Measurements from ENCODE around the gene FAM193B.
"Not testable (repeated sequence)": the region's sequence is repeated elsewhere in the genome, so short reads cannot be mapped to it uniquely, and the experiment has no call there.

FAM193B gene

DNA sequence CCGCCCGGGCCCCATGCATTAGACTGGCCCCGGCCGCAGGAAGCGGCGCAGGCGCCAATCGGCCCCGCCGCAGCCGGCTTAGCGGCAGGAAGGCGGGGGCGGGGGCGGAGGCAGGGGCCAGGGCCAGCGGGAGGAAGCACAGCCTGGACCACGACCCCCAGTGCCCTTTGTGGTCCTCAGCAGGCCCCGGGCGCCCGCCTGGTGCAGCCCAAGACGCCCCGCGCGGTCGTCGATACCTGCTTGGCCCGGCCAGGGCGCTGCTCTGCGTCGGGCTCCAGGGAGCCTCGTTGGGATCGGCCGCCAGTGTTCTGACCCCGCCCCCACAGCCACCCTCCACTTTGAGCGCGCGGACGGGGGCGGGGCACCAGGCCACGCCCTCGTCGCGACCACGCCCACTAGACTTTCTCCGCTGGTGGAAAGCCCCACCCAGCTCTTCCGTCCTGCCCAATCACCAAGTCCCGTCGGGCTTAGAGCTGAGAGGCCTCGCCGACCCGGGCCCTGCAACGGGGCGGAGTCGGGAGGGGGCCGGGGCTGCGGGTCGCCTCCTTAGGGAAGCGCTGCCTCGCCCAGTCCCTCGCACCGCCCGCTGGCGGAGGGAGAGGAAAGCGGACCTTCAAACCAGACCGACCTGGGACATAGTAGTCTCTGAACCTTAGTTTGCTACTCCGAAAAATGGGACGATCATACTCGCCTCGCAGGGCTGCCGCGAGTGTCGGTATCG, 56.9 kb downstream of the FAM193B start, which contains the start of gene PDLIM7:
TSS of gene PDLIM7 (minus strand) at position 313 of the 721 bp plus-strand sequence. CDS start 1,092 bp downstream, outside the sequence.
- DNase-seq = peak; percentile 96

- no peak for DNase-seq
Observed at GRCh38 chr5:177496727-177497291, 57.6 kb downstream of the FAM193B start.

- DNase-seq = no peak
Observed at GRCh38 chr5:177496070-177496726, 58.2 kb downstream of the FAM193B start.

DNA sequence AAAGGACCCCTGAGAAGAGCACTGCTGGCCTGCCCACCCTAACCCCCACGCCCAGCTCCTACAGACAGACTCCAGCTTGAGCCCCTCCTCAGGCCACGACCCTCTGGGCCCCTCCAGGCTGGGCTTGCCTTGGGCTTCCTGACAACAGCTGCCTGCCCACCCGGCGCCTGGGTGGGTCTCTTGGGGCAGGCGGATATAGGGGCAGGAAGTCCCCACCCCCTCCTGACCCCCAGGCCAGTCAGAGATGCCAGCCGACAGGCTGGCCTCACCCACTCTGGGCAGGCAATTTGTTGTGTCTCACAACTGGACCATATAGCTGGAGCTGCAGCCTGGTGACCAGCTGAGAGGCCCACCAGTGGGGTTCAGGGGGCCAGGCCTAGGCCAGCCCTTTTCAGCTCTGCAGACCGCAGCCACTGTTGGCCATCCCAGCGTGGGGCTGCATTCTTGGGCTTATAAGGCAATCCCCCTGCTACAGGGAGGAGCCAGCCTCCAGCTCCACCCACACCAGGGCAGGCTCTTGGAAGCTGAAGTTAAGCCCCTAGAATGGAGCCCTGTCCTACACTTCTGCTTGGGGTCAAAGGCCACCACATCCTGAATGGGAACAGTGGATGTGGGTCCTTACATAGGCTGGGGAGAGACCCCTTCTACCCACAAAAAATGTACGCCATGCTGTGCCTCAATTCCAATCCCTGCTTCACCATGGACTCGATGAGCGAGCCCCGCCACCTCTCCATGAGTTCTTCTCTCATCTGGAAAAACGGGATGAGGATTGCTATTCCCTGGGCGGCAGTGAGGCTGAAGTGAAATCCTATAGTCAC, 58.9 kb downstream of the FAM193B start:
- DNase-seq = no peak

DNA sequence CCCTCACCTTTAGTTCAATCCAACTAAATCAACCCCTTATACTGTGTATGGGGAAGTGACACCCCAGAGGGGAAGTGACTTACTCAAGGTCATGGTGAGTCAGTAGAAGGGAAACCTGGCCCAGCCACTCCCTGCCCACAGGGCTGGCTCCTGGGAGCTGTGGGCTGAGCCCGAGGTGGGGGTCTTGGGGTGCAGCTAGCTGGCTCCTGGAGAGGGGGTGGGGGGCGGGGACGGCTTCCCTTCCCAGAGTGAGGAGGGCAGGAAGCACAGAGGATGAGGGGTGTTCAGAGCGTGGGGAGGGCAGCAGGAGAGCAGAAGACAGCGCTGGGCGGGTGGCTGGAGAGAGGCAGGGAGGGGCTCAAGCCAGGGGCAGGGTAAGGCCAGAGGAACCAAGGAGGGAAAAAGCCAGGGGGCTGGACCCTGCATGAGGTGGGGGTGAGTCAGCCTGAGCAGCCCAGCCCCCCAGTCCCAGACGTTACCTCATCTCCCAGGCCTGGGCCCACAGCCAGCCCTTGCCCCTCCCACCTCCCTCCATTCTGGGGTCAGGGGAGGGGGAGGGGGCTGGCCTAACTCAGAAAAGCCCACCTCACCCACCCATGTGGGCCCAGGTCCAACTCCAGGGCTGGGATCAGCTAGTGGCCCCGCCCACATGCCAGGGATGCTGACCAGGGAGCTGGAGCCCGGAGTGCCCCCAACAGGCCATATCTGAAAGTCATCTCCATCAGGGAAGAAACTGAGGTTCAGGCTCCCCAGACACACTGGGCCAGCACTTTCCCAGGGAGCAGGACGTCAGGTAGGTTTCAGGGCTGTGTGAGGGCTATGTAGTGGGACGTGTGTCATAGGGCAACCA, 59.8 kb downstream of the FAM193B start:
- no peak for DNase-seq

- DNase-seq = no peak
Observed at GRCh38 chr5:177493795-177494345, 60.5 kb downstream of the FAM193B start.

DNA sequence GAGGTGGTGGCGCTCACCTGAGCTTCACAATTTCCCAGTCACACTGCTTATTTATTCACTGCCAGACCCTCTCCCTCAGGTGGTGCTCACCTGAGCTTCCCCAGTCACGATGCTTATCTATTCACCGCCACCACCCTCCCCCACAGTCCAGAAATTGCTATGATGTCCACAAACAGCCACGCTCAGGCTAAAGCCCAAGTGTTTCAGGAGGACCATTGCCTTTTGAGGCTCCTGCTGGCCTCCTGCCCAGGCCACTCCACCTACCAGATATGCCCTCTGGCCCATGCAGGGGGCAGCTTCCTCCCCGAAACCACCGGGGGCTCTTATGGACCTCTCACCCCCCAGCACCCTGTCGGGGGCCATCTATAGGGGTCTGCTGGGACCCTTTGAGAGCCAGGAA, 61.5 kb downstream of the FAM193B start:
- DNase-seq = no peak

- no peak for DNase-seq
Observed at GRCh38 chr5:177491983-177492746, 62.2 kb downstream of the FAM193B start.

GRCh38 chr5:177491429-177491945, 62.9 kb downstream of the FAM193B start:
- DNase-seq = no peak

- DNase-seq = no peak
Observed at GRCh38 chr5:177490992-177491391, 63.4 kb downstream of the FAM193B start.

DNA sequence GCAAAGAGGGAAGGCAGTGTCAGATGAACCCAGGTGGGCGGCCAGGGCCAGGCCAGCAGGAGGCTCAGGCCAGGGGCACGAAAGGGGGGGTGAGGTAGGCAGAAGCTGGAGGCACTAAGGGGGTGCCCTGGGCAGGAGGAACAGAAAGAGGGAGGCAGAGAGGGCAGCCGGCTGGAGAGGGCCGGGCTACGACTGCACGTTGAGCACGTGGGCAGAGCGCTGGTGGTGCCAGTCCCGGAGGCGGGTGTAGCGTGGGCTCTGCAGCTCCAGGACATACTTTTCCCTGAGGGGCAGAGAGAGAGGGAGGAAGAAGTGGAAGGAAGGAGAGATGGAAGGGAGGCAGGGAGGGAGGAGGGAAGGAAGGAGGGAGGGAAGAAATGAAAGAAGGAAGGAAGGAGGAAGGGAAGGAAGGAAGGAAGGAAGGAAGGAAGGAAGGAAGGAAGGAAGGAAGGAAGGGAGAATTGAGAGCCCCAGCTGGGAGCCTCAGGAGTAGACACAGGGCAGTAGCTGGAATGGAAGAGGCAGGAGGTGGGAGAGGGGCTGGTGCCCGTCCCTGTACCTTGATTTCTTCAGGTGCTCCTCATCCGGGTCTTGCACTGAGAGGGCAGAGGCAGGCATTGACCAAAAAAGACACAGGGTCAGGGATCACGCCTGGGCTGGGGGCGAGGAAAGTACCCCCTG, 63.9 kb downstream of the FAM193B start:
- DNase-seq = no peak

GRCh38 chr5:177489119-177489716, 65.1 kb downstream of the FAM193B start:
- DNase-seq = no peak

DNA sequence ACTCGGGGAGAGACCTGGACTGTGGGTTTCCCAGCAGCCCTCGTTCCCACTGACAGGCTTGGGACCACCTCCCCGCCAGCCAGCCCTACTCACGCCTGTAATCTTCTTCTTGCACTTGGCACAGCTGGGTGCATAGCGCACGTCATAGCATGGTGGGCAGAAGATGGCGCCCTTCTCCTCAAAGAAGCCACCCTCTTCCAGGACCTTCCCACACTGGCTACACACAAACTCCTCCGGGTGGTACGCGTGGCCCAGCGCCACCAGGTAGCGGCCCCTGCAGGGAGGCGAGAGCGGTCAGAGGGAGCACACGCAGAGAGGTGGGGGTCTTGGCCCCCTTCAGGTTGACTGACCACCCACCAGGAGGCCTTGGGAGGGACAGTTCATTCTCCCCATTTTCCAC, 66.4 kb downstream of the FAM193B start:
- DNase-seq = no peak

GRCh38 chr5:177487144-177487543, 67.2 kb downstream of the FAM193B start:
- DNase-seq = no peak

DNA sequence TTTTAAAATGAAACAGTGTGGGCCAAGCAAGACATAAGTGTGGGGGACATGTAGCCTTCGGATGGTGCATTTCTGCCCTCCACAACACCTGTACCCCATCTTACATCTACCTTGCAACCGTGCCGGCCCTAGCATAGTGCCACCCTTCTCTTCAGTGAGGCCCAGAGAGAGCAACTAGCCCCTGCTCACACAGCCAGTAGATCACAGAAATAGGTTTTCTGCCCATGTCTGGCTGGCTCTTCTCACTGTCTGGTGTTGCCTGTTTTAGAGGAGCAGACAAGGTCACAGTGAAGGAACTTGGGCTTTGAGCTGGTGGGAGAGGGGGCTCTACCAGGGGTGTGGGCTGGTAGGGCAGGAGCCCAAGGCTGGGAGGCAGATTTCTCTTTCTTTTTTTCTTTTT, 68.1 kb downstream of the FAM193B start:
- DNase-seq = no peak

DNA sequence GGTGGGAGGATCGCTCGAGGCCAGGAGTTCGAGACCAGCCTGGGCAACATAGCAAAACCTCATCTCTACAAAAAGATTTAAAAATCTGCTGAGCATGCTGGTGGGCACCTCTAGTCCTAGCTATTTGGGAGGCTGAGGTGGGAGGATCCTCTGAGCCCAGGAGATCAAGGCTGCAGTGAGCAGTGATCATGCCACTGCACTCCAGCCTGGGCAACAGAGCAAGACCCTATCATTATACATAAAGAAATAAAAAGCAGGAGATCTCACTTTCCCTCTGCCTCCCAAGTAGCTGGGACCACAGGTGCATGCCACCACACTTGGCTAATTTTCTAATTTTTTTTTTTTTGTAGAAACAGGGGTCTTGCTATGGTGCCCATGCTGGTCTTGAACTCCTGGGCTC, 68.6 kb downstream of the FAM193B start:
- DNase-seq = not testable (repeated sequence)

GRCh38 chr5:177484902-177485549, 69.3 kb downstream of the FAM193B start:
- no peak for DNase-seq

DNA sequence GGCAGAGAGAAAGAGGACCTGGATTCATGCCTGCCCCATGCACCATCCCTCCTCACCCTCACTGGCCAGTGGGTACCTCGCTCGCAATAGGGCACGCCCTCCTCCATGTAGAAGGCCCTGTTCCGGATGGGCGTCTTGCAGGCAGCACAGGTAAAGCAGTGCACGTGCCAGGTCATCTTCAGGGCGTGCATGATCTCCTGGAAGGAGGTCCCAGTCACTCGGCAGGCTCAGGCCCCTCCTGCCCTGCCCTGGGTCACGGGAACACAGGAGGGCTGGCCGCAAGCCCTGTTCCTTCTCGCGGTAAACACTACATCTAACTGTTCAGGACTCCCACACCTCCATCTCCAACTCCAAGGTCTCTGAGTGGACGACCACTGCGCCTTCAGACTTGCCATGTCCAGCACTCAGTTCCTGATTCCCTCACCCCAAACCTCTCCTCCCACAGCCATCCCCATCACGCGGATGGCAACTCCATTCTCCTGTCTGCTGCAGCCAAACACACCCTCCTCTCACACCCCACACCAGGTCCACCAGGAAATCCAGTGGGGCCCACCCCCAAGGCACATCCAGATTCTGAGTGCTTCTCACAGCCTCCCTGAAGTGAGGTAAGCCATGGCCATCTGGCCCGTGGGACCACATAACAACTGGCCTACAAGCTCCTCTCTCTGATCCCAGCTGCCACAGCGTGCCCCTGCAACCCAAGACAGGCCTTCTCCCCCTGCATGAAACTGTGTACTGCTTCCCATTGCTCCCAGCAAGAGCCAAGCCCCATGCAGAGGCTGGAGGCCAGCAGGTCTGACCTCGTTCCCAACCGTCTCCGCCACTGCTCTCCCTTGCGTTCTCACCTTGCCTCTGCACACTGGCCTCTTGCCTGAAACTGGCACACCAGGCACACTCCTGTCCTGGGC, 70.1 kb downstream of the FAM193B start:
- no peak for DNase-seq

Measured in NCI-H748 treated with DMSO at 0.1 percent for 48 hours (cell line).